Calu3 (cell line): ENCODE measurements around the gene ADAM11. TPM values are rescaled to one million over a fixed set of nuclear protein-coding genes. Genes with fewer than 3 reads are reported as not detected.

Source experiments
- BruUV-seq: library from RNA; stranded (reverse); fragments of 400-500 nt; replicated peaks from 2 replicates; lab custom pipeline; 2021; lab: Mats Ljungman, UMichigan
- CTCF ChIA-PET: fragments of 300-600 bp; sonication (Branson Sonifier 250); formaldehyde crosslinking; loops from one replicate; lab custom pipeline; 2022; ENCODE audit warnings: antibody characterized with exemption; lab: Charles Lee
- DNase-seq: peaks from one replicate; pipeline ENCODE4 v3.0.0; 2022
- H3K27ac Mint-ChIP-seq: one replicate; pipeline ENCODE4 v1.8.0; 2022; ENCODE audit warnings: mixed read lengths; ENCODE audit not compliant: unreplicated experiment
- H3K27me3 Mint-ChIP-seq: one replicate; pipeline ENCODE4 v1.8.0; 2022; ENCODE audit warnings: mixed read lengths; ENCODE audit not compliant: unreplicated experiment
- H3K36me3 Mint-ChIP-seq: one replicate; pipeline ENCODE4 v1.8.0; 2022; ENCODE audit warnings: mild to moderate bottlenecking, moderate library complexity, mixed read lengths; ENCODE audit not compliant: insufficient read depth, unreplicated experiment
- H3K4me1 Mint-ChIP-seq: one replicate; pipeline ENCODE4 v1.8.0; 2022; ENCODE audit warnings: mild to moderate bottlenecking, low read depth, mixed read lengths; ENCODE audit not compliant: unreplicated experiment
- H3K4me3 Mint-ChIP-seq: one replicate; pipeline ENCODE4 v1.8.0; 2022; ENCODE audit warnings: mild to moderate bottlenecking, low read depth, moderate library complexity, mixed read lengths; ENCODE audit not compliant: unreplicated experiment
- H3K9me3 Mint-ChIP-seq: one replicate; pipeline ENCODE4 v1.8.0; 2022; ENCODE audit warnings: low read depth, mixed read lengths; ENCODE audit not compliant: unreplicated experiment
- intact Hi-C: fragments of 100-400 bp; cut with micrococcal nuclease; formaldehyde crosslinking; loops from one replicate; pipeline ENCODE4 v1.10.0; 2022; ENCODE audit not compliant: unreplicated experiment
- total RNA-seq: library from RNA; stranded (reverse); gene quantifications from 2 replicates; pipeline ENCODE4 v1.2.3, GENCODE V29; 2022
- TF ChIP-seq, protein P1 (sequence below): fragments of 200-600 bp; IDR thresholded peaks from one replicate; pipeline ENCODE4 v1.8.0; 2022; ENCODE audit warnings: antibody characterized with exemption; ENCODE audit not compliant: unreplicated experiment

ADAM11 gene
- total RNA-seq, 1 experiment from 2014 or later: 0.57 TPM

DNA sequence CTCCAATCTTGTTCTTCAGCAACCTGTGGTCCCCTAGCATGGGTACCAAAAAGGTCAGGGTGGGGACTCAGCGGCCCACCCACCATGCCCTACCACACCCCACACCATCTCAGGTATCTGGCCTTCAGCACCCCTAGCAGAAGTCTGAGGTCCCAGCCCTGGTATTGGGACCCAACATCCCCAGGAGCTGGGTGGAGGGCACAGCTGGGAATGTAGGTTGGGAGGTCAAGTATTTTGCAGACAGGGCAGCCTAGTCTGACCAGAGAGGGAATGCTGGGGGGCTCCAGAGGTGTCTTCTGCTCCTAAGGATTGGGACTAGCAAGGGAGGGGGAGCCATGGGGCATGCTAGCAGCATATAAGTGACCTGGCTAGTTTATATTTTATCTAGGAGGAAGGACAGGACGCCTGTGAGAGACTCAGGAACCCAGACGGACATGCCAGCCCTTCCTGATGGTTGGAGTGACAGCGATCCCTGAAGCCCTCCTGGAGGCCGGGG is 822 bp upstream of the ADAM11 start:
- Mint-ChIP-seq H3K4me1 (no peaks in the 10 kb centered on the region), H3K4me3 (peak overlapping the region; percentile 61), H3K36me3 (peaks cover 10% of the 10 kb centered on the region), H3K27ac (no peak overlapping the region), H3K9me3 (no peaks in the 10 kb centered on the region), H3K27me3 (peaks cover 41% of the 10 kb centered on the region)
- CTCF ChIA-PET: interaction anchor here (0.5 kb wide), 1 partner anchor 65 kb away, joined by 5 read pairs; no protein-coding TSS in a partner anchor
- intact Hi-C loops: no loop called here
- TF ChIP-seq, protein P1, sequence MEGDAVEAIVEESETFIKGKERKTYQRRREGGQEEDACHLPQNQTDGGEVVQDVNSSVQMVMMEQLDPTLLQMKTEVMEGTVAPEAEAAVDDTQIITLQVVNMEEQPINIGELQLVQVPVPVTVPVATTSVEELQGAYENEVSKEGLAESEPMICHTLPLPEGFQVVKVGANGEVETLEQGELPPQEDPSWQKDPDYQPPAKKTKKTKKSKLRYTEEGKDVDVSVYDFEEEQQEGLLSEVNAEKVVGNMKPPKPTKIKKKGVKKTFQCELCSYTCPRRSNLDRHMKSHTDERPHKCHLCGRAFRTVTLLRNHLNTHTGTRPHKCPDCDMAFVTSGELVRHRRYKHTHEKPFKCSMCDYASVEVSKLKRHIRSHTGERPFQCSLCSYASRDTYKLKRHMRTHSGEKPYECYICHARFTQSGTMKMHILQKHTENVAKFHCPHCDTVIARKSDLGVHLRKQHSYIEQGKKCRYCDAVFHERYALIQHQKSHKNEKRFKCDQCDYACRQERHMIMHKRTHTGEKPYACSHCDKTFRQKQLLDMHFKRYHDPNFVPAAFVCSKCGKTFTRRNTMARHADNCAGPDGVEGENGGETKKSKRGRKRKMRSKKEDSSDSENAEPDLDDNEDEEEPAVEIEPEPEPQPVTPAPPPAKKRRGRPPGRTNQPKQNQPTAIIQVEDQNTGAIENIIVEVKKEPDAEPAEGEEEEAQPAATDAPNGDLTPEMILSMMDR: no peak
- no peak for DNase-seq
- no TSS peak for BruUV-seq

DNA sequence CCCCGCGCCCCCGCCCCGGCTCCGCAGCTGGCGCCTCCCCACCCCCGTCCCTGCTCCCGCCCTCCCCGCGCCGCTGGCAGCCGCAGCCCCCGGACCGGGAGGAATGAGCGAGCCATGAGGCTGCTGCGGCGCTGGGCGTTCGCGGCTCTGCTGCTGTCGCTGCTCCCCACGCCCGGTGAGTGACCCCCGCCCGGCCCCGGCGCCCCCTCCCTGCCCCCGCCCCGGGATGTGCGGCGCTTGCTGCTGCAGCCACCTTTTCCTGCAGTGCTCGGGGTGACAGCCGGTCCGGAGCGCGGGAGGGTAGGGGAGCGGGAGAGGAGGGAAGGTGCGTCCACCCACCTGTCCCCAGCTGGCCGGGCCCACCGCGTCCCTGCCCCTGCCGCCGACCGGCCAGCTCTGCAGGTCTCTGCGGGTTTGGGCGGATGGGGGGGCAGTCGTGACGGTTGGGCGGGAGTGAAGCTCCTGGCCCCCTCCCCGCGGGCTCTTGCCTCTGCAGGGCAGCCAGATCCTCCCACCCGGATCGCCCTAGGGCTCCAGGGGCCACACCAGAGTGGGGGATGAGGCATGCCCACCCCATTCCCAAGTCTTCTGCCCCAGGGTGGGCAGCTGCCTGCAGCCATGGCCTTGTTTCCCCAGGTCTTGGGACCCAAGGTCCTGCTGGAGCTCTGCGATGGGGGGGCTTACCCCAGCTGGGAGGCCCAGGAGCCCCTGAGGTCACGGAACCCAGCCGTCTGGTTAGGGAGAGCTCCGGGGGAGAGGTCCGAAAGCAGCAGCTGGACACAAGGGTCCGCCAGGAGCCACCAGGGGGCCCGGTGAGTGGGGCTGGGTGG is 513 bp downstream of the ADAM11 start:
- H3K36me3 Mint-ChIP-seq: peaks cover 10% of the 10 kb centered on the region
- no peak overlapping the region for H3K27ac Mint-ChIP-seq
- no peaks in the 10 kb centered on the region for H3K4me1 Mint-ChIP-seq
- no peaks in the 10 kb centered on the region for H3K9me3 Mint-ChIP-seq
- H3K27me3 Mint-ChIP-seq: peaks cover 45% of the 10 kb centered on the region
- TF ChIP-seq, protein P1: peak; percentile 44
- BruUV-seq: no TSS peak
- intact Hi-C loops: no loop called here
- H3K4me3 Mint-ChIP-seq: peak overlapping the region; percentile 61
- DNase-seq: no peak
- CTCF ChIA-PET: interaction anchor here (0.5 to 1.0 kb wide), 2 partner anchors 16 to 524 kb away, joined by 3 to 4 read pairs; no protein-coding TSS in a partner anchor

DNA sequence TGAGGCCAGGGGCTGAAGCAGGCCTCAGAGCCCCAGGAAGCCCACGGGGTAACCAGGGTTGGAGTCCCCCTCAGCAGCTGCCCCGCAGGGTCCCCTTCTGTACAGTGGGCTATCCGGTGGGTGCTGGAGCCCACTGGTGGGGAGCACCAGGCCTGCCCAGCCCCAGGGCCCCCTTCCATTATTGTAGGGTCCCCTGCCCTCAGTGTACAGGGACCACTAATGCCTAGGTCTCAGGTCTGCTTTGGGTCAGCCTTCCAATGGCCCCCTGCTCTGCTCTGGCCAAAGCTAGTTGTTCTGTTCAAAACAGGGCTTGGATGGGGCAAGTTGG is 1.1 kb downstream of the ADAM11 start:
- Mint-ChIP-seq H3K27ac (no peak overlapping the region), H3K27me3 (peaks cover 51% of the 10 kb centered on the region), H3K4me1 (no peaks in the 10 kb centered on the region), H3K4me3 (peak overlapping the region; percentile 61), H3K36me3 (peaks cover 10% of the 10 kb centered on the region), H3K9me3 (no peaks in the 10 kb centered on the region)
- TF ChIP-seq, protein P1: no peak
- BruUV-seq: no TSS peak
- CTCF ChIA-PET: interaction anchor here (0.5 to 1.0 kb wide), 3 partner anchors 15 to 525 kb away, joined by 3 to 4 read pairs (median 3); no protein-coding TSS in a partner anchor
- DNase-seq: no peak
- intact Hi-C loops: no loop called here

DNA sequence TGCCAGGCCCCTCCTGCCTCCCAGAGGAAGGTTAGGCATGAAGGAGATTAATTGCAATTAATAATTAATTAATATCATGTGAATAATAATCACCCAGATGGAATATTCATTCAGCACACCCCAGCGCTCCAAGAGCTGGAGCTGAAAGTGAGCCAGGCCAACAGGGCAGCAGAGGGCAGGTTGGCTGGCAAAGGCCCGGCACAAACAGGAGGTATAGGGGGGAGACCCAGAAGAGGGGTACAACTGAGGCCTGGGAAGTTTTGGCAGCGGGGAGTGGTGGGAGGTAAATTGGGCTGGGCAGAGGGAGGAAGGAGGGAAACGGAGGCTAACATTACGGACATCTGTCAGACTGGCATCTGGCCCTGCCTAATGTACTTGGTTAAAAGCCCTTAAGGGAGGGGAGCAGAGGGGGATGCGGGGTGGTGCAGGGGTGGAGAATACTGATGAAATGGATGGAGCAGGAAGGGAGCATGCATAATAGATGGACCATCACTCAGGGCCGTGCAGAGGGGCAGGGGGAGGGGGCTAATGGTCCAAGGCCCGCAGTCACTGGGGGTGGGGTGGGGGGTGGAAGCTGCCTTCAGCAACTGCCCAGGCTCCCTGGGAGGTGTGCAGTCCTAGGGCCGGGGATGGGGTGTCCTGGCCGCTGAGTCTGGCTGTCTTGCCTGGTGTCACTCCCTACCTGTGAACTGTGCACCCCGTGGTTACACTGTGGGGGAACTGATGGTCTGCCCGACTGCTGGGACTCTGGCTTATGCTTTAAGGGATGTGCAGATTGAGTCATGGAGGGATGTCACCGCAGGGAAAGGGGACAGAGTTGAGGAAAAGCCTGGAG is 1.9 kb downstream of the ADAM11 start:
- H3K4me3 Mint-ChIP-seq: no peak overlapping the region
- TF ChIP-seq, protein P1: no peak
- H3K4me1 Mint-ChIP-seq: no peaks in the 10 kb centered on the region
- CTCF ChIA-PET: interaction anchor here (0.5 kb wide), 1 partner anchor 39 kb away, joined by 3 read pairs; no protein-coding TSS in a partner anchor
- H3K36me3 Mint-ChIP-seq: peaks cover 10% of the 10 kb centered on the region
- no peak overlapping the region for H3K27ac Mint-ChIP-seq
- no peaks in the 10 kb centered on the region for H3K9me3 Mint-ChIP-seq
- DNase-seq: no peak
- BruUV-seq: no TSS peak
- H3K27me3 Mint-ChIP-seq: peaks cover 58% of the 10 kb centered on the region
- intact Hi-C loops: no loop called here
